Upper lobe of left lung (tissue), 6 donors: ENCODE measurements around the gene ACVRL1. TPM values are rescaled to one million over a fixed set of nuclear protein-coding genes. Genes with fewer than 3 reads are reported as not detected.

ENCODE experiments used
- ATAC-seq, 2 donors: fragments of 200-7000 bp; cut with Tn5 transposase; one replicate each; pipeline ENCODE4 v1.9.1; 2022; ENCODE audit warnings: mild to moderate bottlenecking in 2 of 2, moderate library complexity in 2 of 2; ENCODE audit not compliant: low FRiP score in 2 of 2
- DNase-seq, 2 donors: peaks; one replicate each; pipeline ENCODE4 v3.0.0-alpha.2; 2019 to 2020
- H3K27ac ChIP-seq, 4 donors: fragments of 200-600 bp; sonication (generic); one replicate each; pipeline ENCODE4 v1.5.1; 2016 to 2019
- H3K27me3 ChIP-seq, 4 donors: fragments of 200-600 bp; sonication (generic); one replicate each; pipeline ENCODE4 v1.5.1; 2017 to 2019
- H3K36me3 ChIP-seq, 4 donors: fragments of 200-600 bp; sonication (generic); one replicate each; pipeline ENCODE4 v1.5.1; 2016 to 2019
- H3K4me1 ChIP-seq, 4 donors: fragments of 200-600 bp; sonication (generic); one replicate each; pipeline ENCODE4 v1.5.1; 2018 to 2019
- H3K4me3 ChIP-seq, 4 donors: fragments of 200-600 bp; sonication (generic); one replicate each; pipeline ENCODE4 v1.5.1; 2017 to 2019; ENCODE audit warnings: mild to moderate bottlenecking in 2 of 4, moderate library complexity in 1 of 4
- H3K9me3 ChIP-seq, 4 donors: fragments of 200-600 bp; sonication (generic); one replicate each; pipeline ENCODE4 v1.5.1; 2018 to 2019
- EP300 ChIP-seq, 4 donors: sonication (generic); formaldehyde crosslinking; IDR thresholded peaks; one replicate each; pipeline ENCODE4 v1.5.1; 2017; ENCODE audit warnings: antibody characterized with exemption in 4 of 4, control low read depth in 2 of 4
- POLR2A ChIP-seq, 4 donors: fragments of 450-650 bp; IDR thresholded peaks; one replicate each; pipeline ENCODE4 v1.5.1; 2016 to 2017; ENCODE audit warnings: antibody characterized with exemption in 4 of 4, mild to moderate bottlenecking in 2 of 4
- POLR2AphosphoS5 ChIP-seq, 2 donors: sonication (generic); formaldehyde crosslinking; IDR thresholded peaks; one replicate each; pipeline ENCODE4 v1.5.1; 2017; ENCODE audit warnings: antibody characterized with exemption in 2 of 2
- WGBS, 2 donors: methylation state at CpG; one replicate each; pipeline ENCODE4 v1.1.5; 2017 to 2018; 5-methylcytosine and 5-hydroxymethylcytosine counted together
- total RNA-seq, 6 donors: library from RNA; depleted of rRNA in 4 of 6; stranded (reverse); fragments of >200 nt in 4 of 6; gene quantifications; one replicate each; pipeline versions ENCODE4 v1.1.0 to v1.2.1, GENCODE V29; 2016 to 2021
- TF ChIP-seq, protein P1 (sequence below), 6 experiments: fragments of 450-650 bp in 4 of 6; fragments of 200-600 bp in 2 of 6; sonication (generic) in 2 of 6; IDR thresholded peaks; one replicate each; pipeline ENCODE4 v1.5.1; 2016 to 2019; ENCODE audit warnings: antibody characterized with exemption in 6 of 6
- donor health status: DM: no; HTN: no; CAD: no; lungs with moderate emphysema.
- donor health status: DM: no; HTN: yes; CAD: no; lungs with severe emphysema.

Gene ACVRL1
- total RNA-seq, 6 donors from 2014 or later = 62.9 to 265 (median 180) TPM

DNA sequence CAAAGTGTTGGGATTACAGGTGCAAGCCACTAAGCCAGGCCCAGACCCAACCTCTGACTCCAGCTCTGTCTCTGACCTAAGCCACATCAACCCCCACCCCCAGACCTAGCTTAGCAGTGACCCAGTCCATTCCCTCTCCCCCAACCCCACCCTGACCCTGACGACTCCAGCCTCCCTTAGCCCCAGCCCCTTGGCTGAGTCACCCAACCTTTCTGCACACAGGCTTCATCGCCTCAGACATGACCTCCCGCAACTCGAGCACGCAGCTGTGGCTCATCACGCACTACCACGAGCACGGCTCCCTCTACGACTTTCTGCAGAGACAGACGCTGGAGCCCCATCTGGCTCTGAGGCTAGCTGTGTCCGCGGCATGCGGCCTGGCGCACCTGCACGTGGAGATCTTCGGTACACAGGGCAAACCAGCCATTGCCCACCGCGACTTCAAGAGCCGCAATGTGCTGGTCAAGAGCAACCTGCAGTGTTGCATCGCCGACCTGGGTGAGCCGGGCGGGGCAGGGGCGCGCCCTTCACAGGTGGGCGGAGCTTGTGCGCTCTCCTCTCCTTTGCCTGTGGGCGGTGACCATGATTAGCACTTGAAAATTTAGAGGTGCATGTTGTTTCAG is 7.8 kb downstream of the ACVRL1 start:
- 82 to 83% methylated on average over 24 to 28 of the region's 28 CpGs for WGBS, 2 donors
- peaks cover 0 to 67% (median 13%) of the 10 kb centered on the region in 4 donors for H3K36me3 ChIP-seq
- DNase-seq (peak in 1 of 2 donors; percentile 79), ATAC-seq (no peak)
- no peaks in the 10 kb centered on the region for H3K27me3 ChIP-seq
- H3K9me3 ChIP-seq = no peaks in the 10 kb centered on the region
- peaks cover 45 to 77% (median 53%) of the 10 kb centered on the region in 4 donors for H3K4me1 ChIP-seq
- peak overlapping the region in 3 of 4 donors; percentile 67 to 99 (median 95) for H3K27ac ChIP-seq
- peak overlapping the region in 1 of 4 donors; percentile 61 for H3K4me3 ChIP-seq
- TF ChIP-seq POLR2A (IDR thresholded peaks at IDR 0.05) = no peak
- TF ChIP-seq, protein P1, sequence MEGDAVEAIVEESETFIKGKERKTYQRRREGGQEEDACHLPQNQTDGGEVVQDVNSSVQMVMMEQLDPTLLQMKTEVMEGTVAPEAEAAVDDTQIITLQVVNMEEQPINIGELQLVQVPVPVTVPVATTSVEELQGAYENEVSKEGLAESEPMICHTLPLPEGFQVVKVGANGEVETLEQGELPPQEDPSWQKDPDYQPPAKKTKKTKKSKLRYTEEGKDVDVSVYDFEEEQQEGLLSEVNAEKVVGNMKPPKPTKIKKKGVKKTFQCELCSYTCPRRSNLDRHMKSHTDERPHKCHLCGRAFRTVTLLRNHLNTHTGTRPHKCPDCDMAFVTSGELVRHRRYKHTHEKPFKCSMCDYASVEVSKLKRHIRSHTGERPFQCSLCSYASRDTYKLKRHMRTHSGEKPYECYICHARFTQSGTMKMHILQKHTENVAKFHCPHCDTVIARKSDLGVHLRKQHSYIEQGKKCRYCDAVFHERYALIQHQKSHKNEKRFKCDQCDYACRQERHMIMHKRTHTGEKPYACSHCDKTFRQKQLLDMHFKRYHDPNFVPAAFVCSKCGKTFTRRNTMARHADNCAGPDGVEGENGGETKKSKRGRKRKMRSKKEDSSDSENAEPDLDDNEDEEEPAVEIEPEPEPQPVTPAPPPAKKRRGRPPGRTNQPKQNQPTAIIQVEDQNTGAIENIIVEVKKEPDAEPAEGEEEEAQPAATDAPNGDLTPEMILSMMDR (IDR thresholded peaks at IDR 0.05) = no peak
- no peak for TF ChIP-seq POLR2AphosphoS5 (IDR thresholded peaks at IDR 0.05)
- TF ChIP-seq EP300 (IDR thresholded peaks at IDR 0.05) = no peak

DNA sequence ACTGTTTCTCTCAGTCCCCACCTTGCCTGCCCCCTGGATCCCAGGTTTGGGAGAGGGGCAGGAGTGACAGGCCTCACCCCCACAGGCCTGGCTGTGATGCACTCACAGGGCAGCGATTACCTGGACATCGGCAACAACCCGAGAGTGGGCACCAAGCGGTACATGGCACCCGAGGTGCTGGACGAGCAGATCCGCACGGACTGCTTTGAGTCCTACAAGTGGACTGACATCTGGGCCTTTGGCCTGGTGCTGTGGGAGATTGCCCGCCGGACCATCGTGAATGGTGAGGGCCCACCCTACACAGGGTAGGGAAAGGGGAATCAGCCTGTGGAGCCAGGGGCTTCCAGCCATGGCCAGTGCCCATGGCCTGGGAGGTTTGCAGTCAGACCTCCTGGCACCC is 8.6 kb downstream of the ACVRL1 start:
- DNase-seq = no peak
- H3K4me3 ChIP-seq = peak overlapping the region in 1 of 4 donors; percentile 15
- ATAC-seq = no peak
- peak overlapping the region; percentile 34 to 99 (median 56) for H3K27ac ChIP-seq
- no peaks in the 10 kb centered on the region for H3K9me3 ChIP-seq
- TF ChIP-seq POLR2A (IDR thresholded peaks at IDR 0.05) = no peak
- TF ChIP-seq POLR2AphosphoS5 (IDR thresholded peaks at IDR 0.05) = no peak
- TF ChIP-seq, protein P1 (IDR thresholded peaks at IDR 0.05) = no peak
- TF ChIP-seq EP300 (IDR thresholded peaks at IDR 0.05) = no peak
- H3K36me3 ChIP-seq = peaks cover 0 to 67% (median 17%) of the 10 kb centered on the region in 4 donors
- 78 to 93% methylated on average over 5 to 11 of the region's 11 CpGs for WGBS, 2 donors
- H3K4me1 ChIP-seq = peaks cover 37 to 69% (median 48%) of the 10 kb centered on the region in 4 donors
- no peaks in the 10 kb centered on the region for H3K27me3 ChIP-seq

DNA sequence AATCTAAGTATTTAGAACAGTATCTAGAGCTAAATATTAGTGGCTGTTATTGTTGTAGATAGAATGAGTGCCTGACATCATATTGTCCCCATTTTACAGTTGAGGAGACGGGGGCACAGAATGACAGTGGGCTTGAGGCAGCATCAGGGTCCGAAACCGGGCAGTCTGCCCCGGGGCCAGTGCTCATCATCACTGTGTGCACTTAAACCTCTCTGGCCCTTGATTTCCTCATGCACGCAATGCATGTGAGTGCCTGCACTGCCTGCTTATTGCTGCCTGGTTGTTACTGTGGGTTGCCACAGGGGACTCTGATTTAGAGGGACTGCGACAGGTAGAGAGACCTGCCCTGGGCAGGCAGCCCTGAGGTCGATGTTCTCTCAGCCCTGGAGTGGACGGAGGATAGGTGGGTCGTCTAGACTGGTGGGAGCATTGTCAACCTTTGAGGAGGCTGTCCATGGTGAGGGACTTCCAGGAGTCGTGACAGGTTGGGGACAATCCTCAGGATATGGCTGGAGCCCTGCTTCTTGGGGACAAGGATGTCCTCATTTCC is 9.8 kb downstream of the ACVRL1 start:
- Histone ChIP-seq H3K4me3 (peak overlapping the region in 1 of 4 donors; percentile 15), H3K36me3 (peaks cover 0 to 73% (median 18%) of the 10 kb centered on the region in 4 donors)
- DNase-seq = no peak

DNA sequence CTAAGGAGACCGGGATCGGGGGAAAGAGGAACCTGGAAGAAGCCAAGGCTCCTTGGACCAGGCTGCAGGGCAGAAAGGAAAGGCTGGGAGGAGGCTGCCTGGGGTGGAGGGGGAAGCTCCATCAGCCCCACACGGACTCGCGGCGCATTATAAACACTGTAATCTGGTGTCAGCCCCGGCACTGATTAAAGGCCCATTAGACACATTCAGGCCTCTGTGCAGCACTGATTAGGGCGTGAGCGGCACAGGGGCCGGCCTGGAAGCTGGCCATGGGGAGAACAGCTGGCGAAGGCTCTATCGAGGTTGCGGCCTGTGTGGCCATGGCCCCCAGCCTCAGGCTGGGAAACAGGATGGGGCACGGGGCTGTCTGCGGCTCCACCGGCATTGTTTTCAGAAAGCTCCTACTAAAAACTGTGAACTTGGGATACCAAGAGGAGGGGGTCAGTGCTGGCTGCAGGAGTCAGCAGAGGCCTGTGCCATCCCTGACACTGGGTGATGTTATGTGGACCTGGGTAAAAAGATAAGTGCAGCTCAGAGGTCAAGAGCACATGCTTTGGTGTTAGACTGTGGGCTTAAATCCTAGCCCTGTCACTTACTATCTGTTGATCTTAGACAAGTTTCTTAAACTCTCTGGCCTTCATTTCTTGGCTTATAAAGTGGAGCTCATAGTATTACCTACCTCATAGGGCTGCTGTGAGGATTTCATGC is 10.6 kb downstream of the ACVRL1 start:
- H3K9me3 ChIP-seq = no peaks in the 10 kb centered on the region
- DNase-seq = peak in 1 of 2 donors; percentile 66
- H3K4me1 ChIP-seq = peaks cover 32 to 68% (median 45%) of the 10 kb centered on the region in 4 donors
- H3K27ac ChIP-seq = peak overlapping the region; percentile 21 to 99 (median 64)
- H3K36me3 ChIP-seq = peaks cover 0 to 72% (median 18%) of the 10 kb centered on the region in 4 donors
- H3K4me3 ChIP-seq = peak overlapping the region in 1 of 4 donors; percentile 15
- no peaks in the 10 kb centered on the region for H3K27me3 ChIP-seq
- no peak for ATAC-seq
- 62 to 64% methylated on average over 15 to 16 of the region's 16 CpGs for WGBS, 2 donors
- no peak for TF ChIP-seq POLR2AphosphoS5 (IDR thresholded peaks at IDR 0.05)
- no peak for TF ChIP-seq EP300 (IDR thresholded peaks at IDR 0.05)
- no peak for TF ChIP-seq POLR2A (IDR thresholded peaks at IDR 0.05)
- TF ChIP-seq, protein P1 (IDR thresholded peaks at IDR 0.05) = no peak

More for the DNA sequence above, 9.8 kb downstream of the ACVRL1 start:
- WGBS, 2 donors = 77 to 88% methylated on average over 9 to 10 of the region's 10 CpGs
- H3K27ac ChIP-seq = peak overlapping the region in 3 of 4 donors; percentile 46 to 99 (median 67)
- TF ChIP-seq POLR2AphosphoS5 (IDR thresholded peaks at IDR 0.05) (peak in 1 of 2 donors; percentile 6), POLR2A (IDR thresholded peaks at IDR 0.05) (no peak), EP300 (IDR thresholded peaks at IDR 0.05) (peak in 1 of 4 donors; percentile 43)
- TF ChIP-seq, protein P1 (IDR thresholded peaks at IDR 0.05) = no peak
- no peak for ATAC-seq
- peaks cover 30 to 67% (median 43%) of the 10 kb centered on the region in 4 donors for H3K4me1 ChIP-seq
- no peaks in the 10 kb centered on the region for H3K27me3 ChIP-seq
- no peaks in the 10 kb centered on the region for H3K9me3 ChIP-seq
